Endothelial cell of umbilical vein (primary cell): Measurements from ENCODE around the gene RIPOR1. TPM values are rescaled to one million over a fixed set of nuclear protein-coding genes. Genes with fewer than 3 reads are reported as not detected.

Experiments used
- BruUV-seq: library from RNA; stranded (reverse); fragments of 400-500 nt; replicated peaks from 2 replicates; lab custom pipeline; 2021; lab: Mats Ljungman, UMichigan
- CTCF ChIA-PET: fragments of 300-600, 350-600 bp; sonication (Branson Sonifier 250); formaldehyde crosslinking; loops from one replicate; lab custom pipeline; 2021; ENCODE audit warnings: antibody characterized with exemption, inconsistent platforms; lab: Charles Lee
- POLR2A ChIA-PET: fragments of 300-600, 350-600 bp; sonication (Branson Sonifier 250); formaldehyde crosslinking; loops from one replicate; lab custom pipeline; 2021; ENCODE audit warnings: antibody characterized with exemption, inconsistent platforms; lab: Charles Lee
- DNase-seq: peaks from one replicate; pipeline ENCODE4 v3.0.0-alpha.2; 2011; ENCODE audit warnings: low read depth, low spot score
- FAIRE-seq: peaks from 2 replicates; lab custom pipeline; 2011; peaks lifted over from hg19 to GRCh38; lab: Jason Lieb, UNC
- H2AFZ ChIP-seq: 2 replicates; pipeline ENCODE4 v1.6.0; 2012; ENCODE audit warnings: low read depth, low read length, control low read depth, inconsistent platforms
- H3K27ac ChIP-seq: 2 replicates; pipeline ENCODE4 v1.5.1; 2011; ENCODE audit warnings: low read depth, mild to moderate bottlenecking, control low read depth, low read length, moderate library complexity; ENCODE audit not compliant: insufficient read depth
- H3K27me3 ChIP-seq, 2 experiments: 2 replicates each; pipeline versions ENCODE4 v1.6.0 to v1.6.1; 2011; ENCODE audit warnings: low read length in 2 of 2, mixed read lengths in 1 of 2; ENCODE audit not compliant: control insufficient read depth in 2 of 2, insufficient read depth in 2 of 2
- H3K36me3 ChIP-seq, 2 experiments: 2 replicates in 1 of 2; 3 replicates in 1 of 2; pipeline ENCODE4 v1.5.1; 2011; ENCODE audit warnings: low read length in 2 of 2, mild to moderate bottlenecking in 1 of 2, moderate library complexity in 1 of 2; ENCODE audit not compliant: control insufficient read depth in 2 of 2, insufficient read depth in 2 of 2; ENCODE audit errors: extremely low read depth in 1 of 2
- H3K4me1 ChIP-seq: 3 replicates; pipeline ENCODE4 v1.5.1; 2011; ENCODE audit warnings: mild to moderate bottlenecking, low read length; ENCODE audit not compliant: control insufficient read depth, insufficient read depth; ENCODE audit errors: extremely low read depth
- H3K4me2 ChIP-seq: 2 replicates; pipeline ENCODE4 v1.6.1; 2011; ENCODE audit warnings: low read length, control low read depth, mixed read lengths; ENCODE audit not compliant: insufficient read depth
- H3K4me3 ChIP-seq, 3 experiments: fragments of 200-600 bp in 1 of 3; sonication (generic), shearing (Covaris generic) in 1 of 3; replicated peaks in 1 of 3; 2 replicates each; pipeline ENCODE4 v1.5.1; 2011 to 2016; ENCODE audit warnings: control low read depth in 3 of 3, low read length in 3 of 3, mild to moderate bottlenecking in 2 of 3, inconsistent platforms in 1 of 3, low read depth in 1 of 3, moderate library complexity in 1 of 3; ENCODE audit not compliant: insufficient read depth in 1 of 3
- H3K79me2 ChIP-seq: 2 replicates; pipeline ENCODE4 v1.6.0; 2012; ENCODE audit warnings: low read length, inconsistent platforms; ENCODE audit not compliant: control insufficient read depth, insufficient read depth
- H3K9ac ChIP-seq: replicated peaks from 2 replicates; pipeline ENCODE3; 2011; ENCODE audit warnings: low read length, control low read depth; ENCODE audit not compliant: insufficient read depth; ENCODE audit errors: extremely low read depth
- H3K9me1 ChIP-seq: replicated peaks from 3 replicates; pipeline ENCODE4 v1.6.0; 2011; ENCODE audit warnings: mild to moderate bottlenecking, low read length; ENCODE audit not compliant: control insufficient read depth, insufficient read depth; ENCODE audit errors: extremely low read depth
- H3K9me3 ChIP-seq: replicated peaks from 2 replicates; pipeline ENCODE4 v1.5.1; 2012; ENCODE audit warnings: low read length, inconsistent platforms; ENCODE audit not compliant: control insufficient read depth, insufficient read depth
- H4K20me1 ChIP-seq: replicated peaks from 2 replicates; pipeline ENCODE3; 2011; ENCODE audit warnings: mild to moderate bottlenecking, low read length; ENCODE audit not compliant: control insufficient read depth, insufficient read depth; ENCODE audit errors: extremely low read depth
- CTCF ChIP-seq, 2 donors: IDR thresholded peaks; 1 replicate in 1 of 2; 2 replicates in 1 of 2; pipeline ENCODE4 v1.5.1; 2011; ENCODE audit warnings: low read length in 2 of 2, mild to moderate bottlenecking in 2 of 2, moderate library complexity in 2 of 2, control low read depth in 1 of 2, inconsistent platforms in 1 of 2, low read depth in 1 of 2; ENCODE audit not compliant: insufficient read depth in 1 of 2; ENCODE audit errors: extremely low read depth in 1 of 2
- EZH2 ChIP-seq: IDR thresholded peaks from 2 replicates; pipeline ENCODE4 v1.6.1; 2012; ENCODE audit warnings: borderline replicate concordance, low read depth, mild to moderate bottlenecking, moderate library complexity, low read length, inconsistent platforms; ENCODE audit not compliant: severe bottlenecking
- FOS ChIP-seq: IDR thresholded peaks from 2 replicates; pipeline ENCODE4 v1.6.1; 2011; ENCODE audit warnings: mild to moderate bottlenecking, low read length, moderate library complexity, borderline replicate concordance; ENCODE audit not compliant: insufficient read depth
- GATA2 ChIP-seq: IDR thresholded peaks from 2 replicates; pipeline ENCODE4 v1.7.0; 2011; ENCODE audit warnings: low read depth, mild to moderate bottlenecking, moderate library complexity, mixed read lengths, low read length; ENCODE audit not compliant: insufficient read length, insufficient read depth
- JUN ChIP-seq: IDR thresholded peaks from 2 replicates; pipeline ENCODE4 v1.6.1; 2011; ENCODE audit warnings: borderline replicate concordance, low read depth; ENCODE audit not compliant: insufficient read length, insufficient read depth
- MYC ChIP-seq: IDR thresholded peaks from one replicate; pipeline ENCODE4 v1.6.1; 2011; ENCODE audit warnings: mild to moderate bottlenecking, low read depth, low read length
- POLR2A ChIP-seq: IDR thresholded peaks from 2 replicates; pipeline ENCODE4 v1.6.1; 2012; ENCODE audit warnings: low read depth, mild to moderate bottlenecking, control low read depth, low read length
- POLR2AphosphoS5 ChIP-seq: IDR thresholded peaks from 2 replicates; pipeline ENCODE4 v1.6.1; 2012; ENCODE audit warnings: low read depth, mild to moderate bottlenecking, control low read depth, low read length, moderate library complexity; ENCODE audit not compliant: insufficient read depth
- dilution Hi-C: fragments of 300-500 bp; cut with MboI; formaldehyde crosslinking; loops from one replicate; pipeline ENCODE4 v1.15.0; 2019; ENCODE audit warnings: low sequenced_read_pairs; ENCODE audit not compliant: extremely low pct_ligation_motif_present
- intact Hi-C: fragments of 100-400 bp; cut with micrococcal nuclease; formaldehyde crosslinking; loops from one replicate; pipeline ENCODE4 v1.10.0; 2022
- polyA plus RNA-seq, 4 experiments: library from polyadenylated mRNA; depleted of rRNA in 3 of 4; stranded (reverse) in 3 of 4; unstranded in 1 of 4; fragments of >200 nt; gene quantifications; 2 replicates each; pipeline versions ENCODE4 v1.2.1 to v1.2.3, GENCODE V29; 2011 to 2012; ENCODE audit warnings: missing spikeins in 1 of 4
- total RNA-seq: library from RNA; stranded (reverse); gene quantifications from 2 replicates; pipeline ENCODE4 v1.2.3, GENCODE V29; 2021
- TF ChIP-seq, protein P1 (sequence below): IDR thresholded peaks from 2 replicates; pipeline ENCODE4 v1.6.1; 2011; ENCODE audit not compliant: insufficient read depth, insufficient read length

Gene RIPOR1
- total and polyA plus RNA-seq, 2 donors (not counting 3 experiments of a cell fraction or from before 2014, with no cell fraction given) = 45.3 to 144 TPM

- no peaks in the 10 kb centered on the region for H3K27me3 ChIP-seq
- POLR2A ChIA-PET = no interaction called here
- H3K36me3 ChIP-seq = no peaks in the 10 kb centered on the region
- H3K9me1 ChIP-seq = no peaks in the 10 kb centered on the region
- CTCF ChIA-PET = interaction anchor here (2.5 to 3.3 kb wide), 3 partner anchors 8 to 15 kb away, joined by 6 to 20 read pairs (median 16); no protein-coding TSS in a partner anchor
- FAIRE-seq = no peak
- H4K20me1 ChIP-seq = no peaks in the 10 kb centered on the region
- no peaks in the 10 kb centered on the region for H3K4me1 ChIP-seq
- H3K9me3 ChIP-seq = no peaks in the 10 kb centered on the region
- no peak overlapping the region for H3K27ac ChIP-seq
- dilution Hi-C loops (no loop called here), intact Hi-C loops (no loop called here)
- DNase-seq = no peak
- TF ChIP-seq, protein P1, sequence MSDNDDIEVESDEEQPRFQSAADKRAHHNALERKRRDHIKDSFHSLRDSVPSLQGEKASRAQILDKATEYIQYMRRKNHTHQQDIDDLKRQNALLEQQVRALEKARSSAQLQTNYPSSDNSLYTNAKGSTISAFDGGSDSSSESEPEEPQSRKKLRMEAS = no peak
- TF ChIP-seq GATA2 = no peak
- TF ChIP-seq FOS = no peak
- TF ChIP-seq POLR2A = no peak
- no peak for TF ChIP-seq EZH2
- no peak for TF ChIP-seq JUN
- no peak for TF ChIP-seq MYC
- TF ChIP-seq CTCF (IDR thresholded peaks at IDR 0.05; ENCODE audit: extremely low read depth in 1 of 2, insufficient read depth in 1 of 2, low read depth in 1 of 2, low read length in 2 of 2) = no peak
- TF ChIP-seq POLR2AphosphoS5 = no peak
- H3K4me3 ChIP-seq = no peak overlapping the region
- no peak overlapping the region for H3K4me2 ChIP-seq
- no peaks in the 10 kb centered on the region for H3K79me2 ChIP-seq
- no TSS peak for BruUV-seq
- H2AFZ ChIP-seq = no peak overlapping the region
- H3K9ac ChIP-seq = no peak overlapping the region
Measured at GRCh38 chr16:67506468-67506867, 22.2 kb upstream of the RIPOR1 start.
